ENCODE data around the gene ZNF580.

ZNF580 gene

GRCh38 chr19:55617426-55617825, 23.4 kb upstream of the ZNF580 start:
- ChIA-PET CTCF (interaction anchor here (1.2 to 4.7 kb wide), 4 partner anchors 8 to 15 kb away, joined by 3 to 37 read pairs (median 18); partner anchors contain the start of gene ZNF865), POLR2A (no interaction called here)
- TF ChIP-seq CTCF (IDR thresholded peaks at IDR 0.05; ENCODE audit: control extremely low read depth, extremely low read depth, low read depth, missing control alignments) = no peak
- DNase-seq (ENCODE audit: extremely low spot score) = no peak

GRCh38 chr19:55618426-55618825, 22.4 kb upstream of the ZNF580 start:
- ChIA-PET CTCF (interaction anchor here (1.2 to 4.7 kb wide), 4 partner anchors 8 to 14 kb away, joined by 3 to 37 read pairs (median 18); partner anchors contain the start of gene ZNF865), POLR2A (no interaction called here)
- no peak for DNase-seq (ENCODE audit: extremely low spot score)
- no peak for TF ChIP-seq CTCF (IDR thresholded peaks at IDR 0.05; ENCODE audit: control extremely low read depth, extremely low read depth, low read depth, missing control alignments)

GRCh38 chr19:55619286-55619685, 21.5 kb upstream of the ZNF580 start:
- TF ChIP-seq CTCF (IDR thresholded peaks at IDR 0.05; ENCODE audit: control extremely low read depth, extremely low read depth, low read depth, missing control alignments) = no peak
- ChIA-PET CTCF (interaction anchor here (1.0 to 4.7 kb wide), 4 partner anchors 10 to 17 kb away, joined by 4 to 37 read pairs (median 18); partner anchors contain the start of gene ZNF865), POLR2A (interaction anchor here (0.7 to 1.5 kb wide), 2 partner anchors 20 to 212 kb away, joined by 3 read pairs; partner anchors contain the start of genes FIZ1 and UBE2S)
- no peak for DNase-seq (ENCODE audit: extremely low spot score)

DNA sequence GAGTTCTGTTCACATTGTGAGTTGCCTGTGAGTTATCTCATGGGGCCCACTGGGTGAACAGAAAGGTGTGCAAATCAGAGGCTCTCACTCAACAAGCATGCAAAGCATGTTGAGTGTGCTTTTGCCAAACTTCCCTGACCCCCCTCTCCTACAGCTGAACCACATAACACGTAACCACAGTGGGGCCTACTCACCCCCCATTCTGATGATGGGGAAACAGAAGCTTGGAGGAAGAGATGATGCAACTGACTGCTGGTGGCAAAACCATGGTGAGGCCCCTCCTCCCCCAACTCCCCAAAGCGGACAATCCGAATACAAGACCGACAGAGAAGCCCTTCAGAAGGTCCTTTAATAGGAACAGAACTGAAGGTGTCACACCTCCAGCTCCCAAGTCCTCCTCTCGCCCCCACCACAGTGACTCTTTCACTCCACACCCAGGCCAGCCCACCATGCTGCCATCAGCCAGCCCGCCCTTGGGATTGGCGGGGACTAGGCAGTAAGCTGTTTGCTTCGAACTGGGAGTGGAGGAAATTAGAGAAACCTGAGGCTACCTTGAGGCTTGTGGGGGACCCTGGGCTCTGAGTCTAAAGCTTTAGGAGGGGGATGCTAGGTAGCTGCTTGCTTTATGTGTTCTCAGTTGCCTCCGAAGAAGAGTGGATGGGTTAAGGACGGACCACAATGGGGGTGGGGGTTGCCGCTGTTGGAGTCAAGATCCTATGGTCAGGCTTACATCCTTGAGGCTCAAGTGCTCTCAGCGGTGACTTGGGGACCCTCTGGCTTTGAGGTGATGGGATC, 20.2 kb upstream of the ZNF580 start:
- no peak for DNase-seq (ENCODE audit: extremely low spot score)
- ChIA-PET CTCF (interaction anchor here (0.8 to 4.7 kb wide), 4 partner anchors 12 to 480 kb away, joined by 3 to 37 read pairs (median 16); partner anchors contain the start of gene ZNF865), POLR2A (interaction anchor here (1.5 kb wide), 1 partner anchor 213 kb away, joined by 3 read pairs; the partner anchor contains the start of gene UBE2S)
- TF ChIP-seq CTCF (IDR thresholded peaks at IDR 0.05; ENCODE audit: control extremely low read depth, extremely low read depth, low read depth, missing control alignments) = no peak

GRCh38 chr19:55621205-55621672, 19.6 kb upstream of the ZNF580 start:
- CTCF ChIA-PET = interaction anchor here (1.3 to 4.7 kb wide), 3 partner anchors 11 to 117 kb away, joined by 3 to 37 read pairs (median 8); partner anchors contain the start of gene ZNF865
- no peak for DNase-seq (ENCODE audit: extremely low spot score)
- TF ChIP-seq CTCF (IDR thresholded peaks at IDR 0.05; ENCODE audit: control extremely low read depth, extremely low read depth, low read depth, missing control alignments) = no peak
- POLR2A ChIA-PET = no interaction called here

DNA sequence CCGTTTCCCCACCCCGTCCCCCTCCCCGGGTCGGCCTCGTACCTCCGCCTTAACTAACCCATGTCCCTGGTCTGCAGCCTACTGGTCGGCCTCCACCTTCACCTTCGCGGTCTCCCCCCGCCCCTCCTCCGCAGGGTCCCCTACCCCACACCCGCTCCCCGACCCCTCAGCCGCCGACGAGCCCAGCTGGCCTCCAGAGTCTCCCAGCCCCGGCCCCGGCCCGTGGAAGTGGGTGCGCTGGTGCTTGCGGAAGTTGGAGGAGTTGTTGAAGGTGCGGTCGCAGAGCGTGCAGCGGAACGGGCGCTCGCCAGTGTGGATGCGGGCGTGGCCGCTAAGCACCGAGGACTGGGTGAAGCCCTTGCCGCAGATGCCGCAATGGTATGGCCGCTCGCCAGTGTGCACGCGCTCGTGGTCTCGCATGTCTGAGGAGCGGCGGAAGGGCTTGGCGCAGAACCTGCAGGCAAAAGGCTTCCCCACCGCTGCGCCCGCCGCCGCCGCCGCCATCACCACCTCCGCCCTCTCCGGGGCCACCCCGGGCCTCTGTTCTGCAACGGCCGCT, 19.1 kb upstream of the ZNF580 start:
- POLR2A ChIA-PET = no interaction called here

More for the DNA sequence above, 19.1 kb upstream of the ZNF580 start:
- TF ChIP-seq CTCF (IDR thresholded peaks at IDR 0.05; ENCODE audit: control extremely low read depth, extremely low read depth, low read depth, missing control alignments) = no peak
- DNase-seq (ENCODE audit: extremely low spot score) = no peak
- CTCF ChIA-PET = interaction anchor here (2.0 kb wide), 1 partner anchor 16 kb away, joined by 8 read pairs; the partner anchor contains the start of gene ZNF865
